OCI-LY7 (cell line): Measurements from ENCODE around the gene RNF220. TPM values are rescaled to one million over a fixed set of nuclear protein-coding genes. Genes with fewer than 3 reads are reported as not detected.

Experiments used
- BruUV-seq: library from RNA; stranded (reverse); fragments of 400-500 nt; replicated peaks from 2 replicates; lab custom pipeline; 2021; lab: Mats Ljungman, UMichigan
- CTCF ChIA-PET: fragments of 300-600 bp; sonication (Branson Sonifier 250); formaldehyde crosslinking; loops from one replicate; lab custom pipeline; 2022; ENCODE audit warnings: antibody characterized with exemption; ENCODE audit not compliant: unreplicated experiment; lab: Charles Lee
- POLR2A ChIA-PET: fragments of 300-600 bp; sonication (Branson Sonifier 250); formaldehyde crosslinking; loops from one replicate; lab custom pipeline; 2022; ENCODE audit warnings: antibody characterized with exemption; lab: Charles Lee
- DNase-seq: peaks from one replicate; pipeline ENCODE4 v3.0.0-alpha.2; 2015; ENCODE audit warnings: low spot score
- H2AFZ ChIP-seq: fragments of 200-600 bp; sonication (generic), shearing (Covaris generic); 2 replicates; pipeline ENCODE4 v1.6.1; 2014; ENCODE audit warnings: mild to moderate bottlenecking, antibody characterized with exemption, low read length, moderate library complexity
- H3K27ac ChIP-seq: fragments of 200-600 bp; sonication (generic); 2 replicates; pipeline ENCODE4 v1.5.1; 2014; ENCODE audit warnings: mixed run types, low read depth, mild to moderate bottlenecking, moderate library complexity, low read length, inconsistent platforms; ENCODE audit not compliant: poor library complexity, severe bottlenecking
- H3K36me3 ChIP-seq: fragments of 200-600 bp; sonication (generic); 2 replicates; pipeline ENCODE4 v1.6.1; 2014; ENCODE audit warnings: mild to moderate bottlenecking, antibody characterized with exemption, low read length, moderate library complexity, mixed read lengths; ENCODE audit not compliant: insufficient read depth
- H3K4me1 ChIP-seq: fragments of 200-600 bp; sonication (generic); 2 replicates; pipeline ENCODE4 v1.5.1; 2014; ENCODE audit warnings: mild to moderate bottlenecking, low read length; ENCODE audit not compliant: insufficient read depth, poor library complexity, severe bottlenecking
- H3K4me2 ChIP-seq: fragments of 200-600 bp; sonication (generic); 2 replicates; pipeline ENCODE4 v1.6.1; 2014; ENCODE audit warnings: mild to moderate bottlenecking, low read length
- H3K4me3 ChIP-seq: fragments of 200-600 bp; sonication (generic); 2 replicates; pipeline ENCODE4 v1.5.1; 2014; ENCODE audit warnings: mild to moderate bottlenecking, low read depth, low read length; ENCODE audit not compliant: poor library complexity, severe bottlenecking
- H3K79me2 ChIP-seq: fragments of 200-600 bp; sonication (generic); 2 replicates; pipeline ENCODE4 v1.6.1; 2016; ENCODE audit warnings: low read depth, mild to moderate bottlenecking, low read length, moderate library complexity, mixed read lengths; ENCODE audit not compliant: insufficient read depth
- H3K9me2 ChIP-seq: fragments of 200-600 bp; sonication (generic); 2 replicates; pipeline ENCODE4 v1.6.1; 2016; ENCODE audit warnings: mild to moderate bottlenecking, low read length, mixed read lengths; ENCODE audit not compliant: insufficient read depth
- H3K9me3 ChIP-seq: fragments of 200-600 bp; sonication (generic); 2 replicates; pipeline ENCODE4 v1.6.1; 2014; ENCODE audit warnings: mild to moderate bottlenecking, mixed run types, low read length, mixed read lengths
- H4K20me1 ChIP-seq: fragments of 200-600 bp; sonication (generic); 2 replicates; pipeline ENCODE4 v1.6.1; 2014; ENCODE audit warnings: mild to moderate bottlenecking, antibody characterized with exemption, low read length, moderate library complexity, mixed read lengths; ENCODE audit not compliant: insufficient read depth
- CTCF ChIP-seq: fragments of 200-600 bp; sonication (generic); conservative IDR thresholded peaks from 2 replicates; pipeline ENCODE4 v1.5.1; 2014; ENCODE audit warnings: mild to moderate bottlenecking, antibody characterized with exemption, low read length, moderate library complexity, mixed read lengths
- EZH2phosphoT487 ChIP-seq: fragments of 200-600 bp; sonication (generic); IDR thresholded peaks from 2 replicates; pipeline ENCODE4 v1.6.1; 2018; ENCODE audit warnings: low read depth, borderline replicate concordance, mild to moderate bottlenecking, mixed run types, antibody characterized with exemption, low read length, moderate library complexity, mixed read lengths
- intact Hi-C: fragments of 100-400 bp; cut with micrococcal nuclease; formaldehyde crosslinking; loops from one replicate; pipeline ENCODE4 v1.10.0; 2022; ENCODE audit not compliant: unreplicated experiment
- total RNA-seq, 2 experiments: library from RNA; depleted of rRNA in 1 of 2; stranded (reverse); fragments of >200 nt in 1 of 2; shearing (Covaris generic) in 1 of 2; gene quantifications; 2 replicates each; pipeline ENCODE4 v1.2.3, GENCODE V29; 2014 to 2022

Gene RNF220
- total RNA-seq, 2 experiments from 2014 or later: 82.3 to 85.5 TPM

GRCh38 chr1:44389437-44389836 is 15.6 kb upstream of the RNF220 start:
- DNase-seq: no peak
- ChIA-PET CTCF (no interaction called here), POLR2A (no interaction called here)
- Histone ChIP-seq H3K9me2 (no peaks in the 10 kb centered on the region), H3K4me1 (no peaks in the 10 kb centered on the region), H3K4me2 (no peak overlapping the region), H3K4me3 (no peak overlapping the region), H3K36me3 (no peaks in the 10 kb centered on the region), H3K79me2 (no peaks in the 10 kb centered on the region), H3K27ac (no peak overlapping the region), H2AFZ (no peak overlapping the region), H3K9me3 (no peaks in the 10 kb centered on the region), H4K20me1 (no peaks in the 10 kb centered on the region)
- intact Hi-C loops: no loop called here
- TF ChIP-seq CTCF: no peak
- no peak for TF ChIP-seq EZH2phosphoT487
- BruUV-seq: no TSS peak

- no peak overlapping the region for H3K4me2 ChIP-seq
- no peaks in the 10 kb centered on the region for H3K79me2 ChIP-seq
- POLR2A ChIA-PET: no interaction called here
- H3K36me3 ChIP-seq: no peaks in the 10 kb centered on the region
- no peaks in the 10 kb centered on the region for H4K20me1 ChIP-seq
- no peak overlapping the region for H3K27ac ChIP-seq
- H2AFZ ChIP-seq: no peak overlapping the region
- no peaks in the 10 kb centered on the region for H3K9me3 ChIP-seq
- H3K9me2 ChIP-seq: no peaks in the 10 kb centered on the region
- no peaks in the 10 kb centered on the region for H3K4me1 ChIP-seq
- TF ChIP-seq EZH2phosphoT487 (no peak), CTCF (no peak)
- H3K4me3 ChIP-seq: no peak overlapping the region
- no TSS peak for BruUV-seq
- intact Hi-C loops: no loop called here
- CTCF ChIA-PET: no interaction called here
- DNase-seq: no peak
Measured at GRCh38 chr1:44390277-44390676, 14.8 kb upstream of the RNF220 start.

- Histone ChIP-seq H3K4me2 (no peak overlapping the region), H3K4me1 (no peaks in the 10 kb centered on the region)
- POLR2A ChIA-PET: interaction anchor here (0.5 to 0.6 kb wide), 2 partner anchors 42 to 1888 kb away, joined by 3 to 5 read pairs; no protein-coding TSS in a partner anchor
Measured at GRCh38 chr1:44401256-44402228, 3.5 kb upstream of the RNF220 start.

More at GRCh38 chr1:44401256-44402228, 3.5 kb upstream of the RNF220 start:
- no peaks in the 10 kb centered on the region for H4K20me1 ChIP-seq
- H3K9me2 ChIP-seq: no peaks in the 10 kb centered on the region
- no peak overlapping the region for H2AFZ ChIP-seq
- H3K4me3 ChIP-seq: no peak overlapping the region
- H3K79me2 ChIP-seq: no peaks in the 10 kb centered on the region
- no peaks in the 10 kb centered on the region for H3K36me3 ChIP-seq
- no peaks in the 10 kb centered on the region for H3K9me3 ChIP-seq
- CTCF ChIA-PET: no interaction called here
- DNase-seq: no peak
- intact Hi-C loops: no loop called here
- TF ChIP-seq EZH2phosphoT487: no peak
- TF ChIP-seq CTCF: no peak
- no peak overlapping the region for H3K27ac ChIP-seq
- BruUV-seq: no TSS peak
